Measurements from ENCODE around the gene SGCD. TPM values are rescaled to one million over a fixed set of nuclear protein-coding genes. Genes with fewer than 3 reads are reported as not detected.

Gene SGCD
- polyA plus RNA-seq (2012; rRNA removed): 0.87 and 0.94 TPM in 2 replicates
- polyA plus RNA-seq (2012; cell fraction: cytosol; rRNA removed): 0.95 and 1.2 TPM in 2 replicates
- 0.42 and 0.81 TPM in 2 replicates for polyA plus RNA-seq (2012; cell fraction: nucleus; rRNA removed)

- Histone ChIP-seq H3K9ac (peak within 1 kb of the TSS; percentile 43; the same call in 1 of the 2 replicates), H4K20me1 (ENCODE audit: insufficient read depth) (no peaks in the 10 kb centered on the region), H3K4me1 (ENCODE audit: control insufficient read depth in 1 of 2, insufficient read depth in 2 of 2, low read depth in 1 of 2, low read length in 1 of 2) (peaks cover 0 to 5% of the 10 kb centered on the region in 2 experiments; a peak in 1 of 4 replicates), H3K27me3 (ENCODE audit: insufficient read depth) (no peaks in the 10 kb centered on the region), H3K4me3 (ENCODE audit: low read depth in 2 of 2, low read length in 1 of 2) (peak within 1 kb of the TSS; percentile 43 to 49), H3K9me2 (no peaks in the 10 kb centered on the region), H2AFZ (ENCODE audit: low read depth) (peak within 1 kb of the TSS; percentile 88), H3K9me3 (no peaks in the 10 kb centered on the region), H3K27ac (ENCODE audit: low read depth in 2 of 2, low read length in 1 of 2) (peak within 1 kb of the TSS; percentile 63 to 64), H3K4me2 (peak within 1 kb of the TSS; percentile 74), H3K36me3 (replicated peaks in 1 of 2; ENCODE audit: control insufficient read depth in 1 of 2, insufficient read depth in 2 of 2, low read length in 1 of 2) (no peaks in the 10 kb centered on the region), H3K79me2 (ENCODE audit: insufficient read depth) (no peaks in the 10 kb centered on the region; the same call in 1 of the 2 replicates), H3F3A (replicated peaks; ENCODE audit: insufficient read depth) (no peaks in the 10 kb centered on the region)
- peak; percentile 16; the same call in 1 of the 2 replicates for TF ChIP-seq GATA2 (CRISPR knock-in tag; IDR thresholded peaks at IDR 0.05)
- no peak for TF ChIP-seq USF1 (IDR thresholded peaks at IDR 0.05; ENCODE audit: borderline replicate concordance, low read depth)
- no peak for TF ChIP-seq GABPA (IDR thresholded peaks at IDR 0.05; ENCODE audit: low read depth)
- no peak for TF ChIP-seq SIN3A (IDR thresholded peaks at IDR 0.05; ENCODE audit: borderline replicate concordance, low read depth, low read length)
- TF ChIP-seq MEF2A (IDR thresholded peaks at IDR 0.05; ENCODE audit: borderline replicate concordance, low read depth): no peak
- no peak for TF ChIP-seq PBX3 (IDR thresholded peaks at IDR 0.05)
- TF ChIP-seq ZBTB33 (IDR thresholded peaks at IDR 0.05; ENCODE audit: borderline replicate concordance, low read depth): no peak
- peak; percentile 29; the same call in 1 of the 2 replicates for TF ChIP-seq MXI1 (IDR thresholded peaks at IDR 0.05; ENCODE audit: low read depth, low read length)
- no peak for TF ChIP-seq RXRA (IDR thresholded peaks at IDR 0.05; ENCODE audit: borderline replicate concordance, low read depth)
- peak in 1 of 2 experiments; percentile 27; a peak in 1 of 4 replicates for TF ChIP-seq EP300 (IDR thresholded peaks at IDR 0.05; ENCODE audit: borderline replicate concordance in 1 of 2, low read depth in 1 of 2, low read length in 1 of 2)
- peak; percentile 72 for TF ChIP-seq TCF12 (IDR thresholded peaks at IDR 0.05)
- TF ChIP-seq RCOR1 (IDR thresholded peaks at IDR 0.05; ENCODE audit: low read length): no peak
- peak; percentile 22; the same call in 1 of the 2 replicates for TF ChIP-seq CTCF (IDR thresholded peaks at IDR 0.05)
- no peak for TF ChIP-seq ELF1 (IDR thresholded peaks at IDR 0.05)
- TF ChIP-seq MAX (IDR thresholded peaks at IDR 0.05; ENCODE audit: low read depth): no peak
- peak; percentile 55; the same call in 1 of the 2 replicates for TF ChIP-seq NFIC (IDR thresholded peaks at IDR 0.05; ENCODE audit: borderline replicate concordance)
- TF ChIP-seq FOSL2 (IDR thresholded peaks at IDR 0.05; ENCODE audit: borderline replicate concordance, low read depth): no peak
- peak; percentile 46 for DNase-seq
- WGBS (ENCODE audit: low lambda C conversion rate): 25% methylated on average over 17 of the region's 18 CpGs
- CTCF ChIA-PET: interaction anchor here (0.6 to 1.1 kb wide), 4 partner anchors 14 to 377 kb away, joined by 3 read pairs; no protein-coding TSS in a partner anchor
- POLR2A ChIA-PET: no interaction called here
Observed at GRCh38 chr5:156326718-156327259, at the start of gene SGCD. Gene SGCD, plus strand, starts transcription at chr5:156327164.

All from SK-N-SH (cell line).